HCT116 (cell line): ENCODE measurements around the gene USH1C.

ENCODE experiments used
- CTCF ChIP-seq, 3 experiments: fragments of 200-600 bp in 1 of 3; sonication (generic) in 1 of 3; IDR thresholded peaks in 2 of 3; conservative IDR thresholded peaks in 1 of 3; 2 replicates each; pipeline ENCODE4 v1.5.1; 2012 to 2017; ENCODE audit warnings: low read depth in 2 of 3, low read length in 2 of 3, antibody characterized with exemption in 1 of 3, borderline replicate concordance in 1 of 3, control low read depth in 1 of 3, mild to moderate bottlenecking in 1 of 3, mixed read lengths in 1 of 3, mixed run types in 1 of 3, moderate library complexity in 1 of 3; ENCODE audit not compliant: insufficient read depth in 1 of 3
- EZH2phosphoT487 ChIP-seq: fragments of 200-600 bp; IDR thresholded peaks from 2 replicates; pipeline ENCODE4 v1.6.1; 2018; ENCODE audit warnings: antibody characterized with exemption, borderline replicate concordance

- TF ChIP-seq EZH2phosphoT487 (no peak), CTCF (IDR thresholded peaks at IDR 0.05 in 2 of 3, conservative IDR thresholded peaks at IDR 0.05 in 1 of 3; ENCODE audit: borderline replicate concordance in 1 of 3, insufficient read depth in 1 of 3, low read depth in 2 of 3, low read length in 2 of 3) (no peak)
These were observed 62.3 kb downstream of the USH1C start for GRCh38 chr11:17481905-17482304.
